Measurements from ENCODE around the gene OMA1. TPM values are rescaled to one million over a fixed set of nuclear protein-coding genes. Genes with fewer than 3 reads are reported as not detected.

OMA1 gene
- total and polyA plus RNA-seq, 2 of the 4 experiments (the other 2 are of a cell fraction), result 5.9 to 6.4 TPM

DNA sequence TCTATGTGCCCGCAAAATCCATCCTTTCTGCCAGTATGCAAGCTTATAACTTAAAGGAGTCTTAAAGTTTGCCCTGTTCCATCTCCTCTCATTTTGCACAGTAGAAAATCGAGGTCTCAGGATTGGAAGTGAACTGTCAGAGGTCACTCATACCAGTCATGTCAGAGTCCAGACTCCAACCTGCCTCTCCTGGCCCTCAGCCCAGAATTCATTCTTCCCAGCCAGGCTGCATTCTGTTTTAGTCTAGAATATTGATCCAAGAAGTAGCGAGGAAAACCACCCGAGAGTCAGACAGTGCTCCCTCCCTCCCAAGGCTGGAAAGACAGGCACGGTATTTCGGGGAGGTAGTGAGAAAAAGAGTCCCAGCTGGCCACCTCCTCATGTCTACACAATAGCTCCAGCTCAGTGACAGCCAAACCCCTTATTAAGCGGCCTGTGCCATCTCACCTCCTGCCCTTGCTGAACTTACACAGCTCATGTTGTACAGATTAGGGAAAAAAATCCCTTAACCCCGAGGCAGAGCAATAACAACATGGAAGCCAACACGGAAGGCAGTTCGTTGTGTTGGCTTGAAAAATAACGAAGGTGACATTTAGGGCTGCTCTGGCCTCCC lies 89.4 kb downstream of the OMA1 start:
- Histone ChIP-seq H3K23ac (ENCODE audit: low read depth, low read length) (no peak overlapping the region), H2AFZ (replicated peaks; ENCODE audit: low read length, poor library complexity) (no peak overlapping the region), H4K5ac (ENCODE audit: low read depth, low read length) (no peak overlapping the region), H3K14ac (replicated peaks; ENCODE audit: low read depth, low read length) (no peak overlapping the region), H3K4ac (ENCODE audit: low read depth, low read length) (no peak overlapping the region), H3K79me1 (ENCODE audit: low read depth in 1 of 2, low read length in 2 of 2) (no peaks in the 10 kb centered on the region), H3K56ac (ENCODE audit: extremely low read depth, insufficient read depth, low read length) (no peak overlapping the region), H3K9me1 (ENCODE audit: insufficient read depth, low read length) (no peaks in the 10 kb centered on the region), H3K9ac (ENCODE audit: low read depth, low read length) (no peak overlapping the region), H4K91ac (ENCODE audit: insufficient read depth, low read depth, low read length) (no peak overlapping the region), H2BK20ac (ENCODE audit: low read depth, low read length) (no peak overlapping the region), H4K8ac (ENCODE audit: low read depth in 2 of 2, low read length in 2 of 2) (no peak overlapping the region), H2AK9ac (replicated peaks; ENCODE audit: low read depth, low read length, poor library complexity) (no peak overlapping the region), H2BK120ac (ENCODE audit: low read depth, low read length) (no peak overlapping the region), H3K18ac (ENCODE audit: low read depth, low read length) (no peak overlapping the region), H3K4me3 (ENCODE audit: insufficient read depth, low read depth, low read length) (no peak overlapping the region), H3K36me3 (ENCODE audit: control insufficient read depth, insufficient read depth, low read length) (no peaks in the 10 kb centered on the region), H3K4me2 (ENCODE audit: low read depth, low read length) (no peak overlapping the region), H3K27ac (ENCODE audit: insufficient read depth, low read length) (no peak overlapping the region), H2BK15ac (ENCODE audit: low read depth, low read length) (no peak overlapping the region), H2BK5ac (ENCODE audit: low read depth, low read length, poor library complexity, severe bottlenecking) (no peak overlapping the region), H3K4me1 (ENCODE audit: control insufficient read depth, insufficient read depth, low read length) (no peaks in the 10 kb centered on the region), H3K27me3 (ENCODE audit: control insufficient read depth, insufficient read depth, low read length) (peaks cover 4% of the 10 kb centered on the region), H3K9me3 (ENCODE audit: control insufficient read depth, insufficient read depth, low read length) (no peaks in the 10 kb centered on the region), H4K20me1 (ENCODE audit: insufficient read depth, low read length) (no peaks in the 10 kb centered on the region), H2AK5ac (ENCODE audit: low read depth, low read length) (no peak overlapping the region)
- dilution Hi-C loops (cut with HindIII; ENCODE audit: low sequenced_read_pairs, unreplicated experiment), result no loop called here
- DNase-seq (no peak), ATAC-seq (ENCODE audit: low read depth) (no peak; the same call in 1 of the 2 replicates)
- ChIA-PET CTCF (no interaction called here), POLR2A (ENCODE audit: unreplicated experiment) (no interaction called here)
- in situ Hi-C loops (cut with MboI; ENCODE audit: low sequenced_read_pairs), result no loop called here
- no peak for TF ChIP-seq FOS (IDR thresholded peaks at IDR 0.05; ENCODE audit: low read depth, low read length)
- TF ChIP-seq MAFK (IDR thresholded peaks at IDR 0.05; ENCODE audit: low read depth, low read length), result no peak
- no peak for TF ChIP-seq POLR2A (IDR thresholded peaks at IDR 0.05; ENCODE audit: low read depth, low read length)
- no peak for TF ChIP-seq SMC3 (IDR thresholded peaks at IDR 0.05; ENCODE audit: low read depth, low read length)
- TF ChIP-seq MAZ (IDR thresholded peaks at IDR 0.05; ENCODE audit: borderline replicate concordance, low read depth, low read length), result no peak
- TF ChIP-seq, protein P1, sequence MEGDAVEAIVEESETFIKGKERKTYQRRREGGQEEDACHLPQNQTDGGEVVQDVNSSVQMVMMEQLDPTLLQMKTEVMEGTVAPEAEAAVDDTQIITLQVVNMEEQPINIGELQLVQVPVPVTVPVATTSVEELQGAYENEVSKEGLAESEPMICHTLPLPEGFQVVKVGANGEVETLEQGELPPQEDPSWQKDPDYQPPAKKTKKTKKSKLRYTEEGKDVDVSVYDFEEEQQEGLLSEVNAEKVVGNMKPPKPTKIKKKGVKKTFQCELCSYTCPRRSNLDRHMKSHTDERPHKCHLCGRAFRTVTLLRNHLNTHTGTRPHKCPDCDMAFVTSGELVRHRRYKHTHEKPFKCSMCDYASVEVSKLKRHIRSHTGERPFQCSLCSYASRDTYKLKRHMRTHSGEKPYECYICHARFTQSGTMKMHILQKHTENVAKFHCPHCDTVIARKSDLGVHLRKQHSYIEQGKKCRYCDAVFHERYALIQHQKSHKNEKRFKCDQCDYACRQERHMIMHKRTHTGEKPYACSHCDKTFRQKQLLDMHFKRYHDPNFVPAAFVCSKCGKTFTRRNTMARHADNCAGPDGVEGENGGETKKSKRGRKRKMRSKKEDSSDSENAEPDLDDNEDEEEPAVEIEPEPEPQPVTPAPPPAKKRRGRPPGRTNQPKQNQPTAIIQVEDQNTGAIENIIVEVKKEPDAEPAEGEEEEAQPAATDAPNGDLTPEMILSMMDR (conservative IDR thresholded peaks at IDR 0.05; ENCODE audit: low read depth, low read length), result no peak
- TF ChIP-seq RAD21 (IDR thresholded peaks at IDR 0.05; ENCODE audit: low read length), result no peak
- TF ChIP-seq, protein P2, sequence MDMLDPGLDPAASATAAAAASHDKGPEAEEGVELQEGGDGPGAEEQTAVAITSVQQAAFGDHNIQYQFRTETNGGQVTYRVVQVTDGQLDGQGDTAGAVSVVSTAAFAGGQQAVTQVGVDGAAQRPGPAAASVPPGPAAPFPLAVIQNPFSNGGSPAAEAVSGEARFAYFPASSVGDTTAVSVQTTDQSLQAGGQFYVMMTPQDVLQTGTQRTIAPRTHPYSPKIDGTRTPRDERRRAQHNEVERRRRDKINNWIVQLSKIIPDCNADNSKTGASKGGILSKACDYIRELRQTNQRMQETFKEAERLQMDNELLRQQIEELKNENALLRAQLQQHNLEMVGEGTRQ (IDR thresholded peaks at IDR 0.05; ENCODE audit: low read depth, low read length), result no peak
- TF ChIP-seq, protein P3, sequence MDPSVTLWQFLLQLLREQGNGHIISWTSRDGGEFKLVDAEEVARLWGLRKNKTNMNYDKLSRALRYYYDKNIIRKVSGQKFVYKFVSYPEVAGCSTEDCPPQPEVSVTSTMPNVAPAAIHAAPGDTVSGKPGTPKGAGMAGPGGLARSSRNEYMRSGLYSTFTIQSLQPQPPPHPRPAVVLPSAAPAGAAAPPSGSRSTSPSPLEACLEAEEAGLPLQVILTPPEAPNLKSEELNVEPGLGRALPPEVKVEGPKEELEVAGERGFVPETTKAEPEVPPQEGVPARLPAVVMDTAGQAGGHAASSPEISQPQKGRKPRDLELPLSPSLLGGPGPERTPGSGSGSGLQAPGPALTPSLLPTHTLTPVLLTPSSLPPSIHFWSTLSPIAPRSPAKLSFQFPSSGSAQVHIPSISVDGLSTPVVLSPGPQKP (IDR thresholded peaks at IDR 0.05; ENCODE audit: borderline replicate concordance, low read depth, low read length), result no peak
- no peak for TF ChIP-seq MXI1 (IDR thresholded peaks at IDR 0.05; ENCODE audit: borderline replicate concordance, low read depth, low read length)
- WGBS, 2 experiments (ENCODE audit: extremely low coverage in 2 of 2, insufficient read length in 1 of 2), result no CpG with 5 or more reads among the region's 11 CpGs
- BruUV-seq (replicated peaks), result no TSS peak
- intact Hi-C loops (cut with micrococcal nuclease), result no loop called here

All from IMR-90 (cell line).